ENCODE results near the gene CTDSPL.

The CTDSPL gene

GRCh38 chr3:37986479-37987314 lies 125.0 kb downstream of the CTDSPL start (continued):
- TF ChIP-seq ZNF518A (tag by site-specific recombination; conservative IDR thresholded peaks at IDR 0.05; ENCODE audit: low read depth) = no peak
- no peak for TF ChIP-seq OSR2 (tag by site-specific recombination; IDR thresholded peaks at IDR 0.05)
- TF ChIP-seq ZBTB8A (tag by site-specific recombination; IDR thresholded peaks at IDR 0.05) = no peak
- no peak for TF ChIP-seq ZNF23 (tag by site-specific recombination; IDR thresholded peaks at IDR 0.05; ENCODE audit: borderline replicate concordance)
- no peak for TF ChIP-seq IKZF3 (tag by site-specific recombination; IDR thresholded peaks at IDR 0.05)
- TF ChIP-seq ZBTB49 (tag by site-specific recombination; IDR thresholded peaks at IDR 0.05; ENCODE audit: low read depth) = no peak
- no peak for TF ChIP-seq SALL2 (tag by site-specific recombination; IDR thresholded peaks at IDR 0.05; ENCODE audit: borderline replicate concordance)
- TF ChIP-seq ZBTB20 (tag by site-specific recombination; IDR thresholded peaks at IDR 0.05) = 0 out of 2 replicates have a peak, but pooled peaks have one; percentile 23
- no peak for TF ChIP-seq ZNF560 (tag by site-specific recombination; IDR thresholded peaks at IDR 0.05; ENCODE audit: borderline replicate concordance)
- TF ChIP-seq ATF2 (tag by site-specific recombination; IDR thresholded peaks at IDR 0.05; ENCODE audit: low read depth) = no peak
- TF ChIP-seq ZNF621 (tag by site-specific recombination; IDR thresholded peaks at IDR 0.05) = no peak
- no peak for TF ChIP-seq ZBTB10 (tag by site-specific recombination; IDR thresholded peaks at IDR 0.05)
- no peak for TF ChIP-seq ZNF248 (tag by site-specific recombination; IDR thresholded peaks at IDR 0.05)
- no peak for TF ChIP-seq PRDM10 (tag by site-specific recombination; IDR thresholded peaks at IDR 0.05)
